ENCODE measurements around the gene ZNF227.
"Not testable (repeated sequence)": the region's sequence is repeated elsewhere in the genome, so short reads cannot be mapped to it uniquely, and the experiment has no call there.

DNA sequence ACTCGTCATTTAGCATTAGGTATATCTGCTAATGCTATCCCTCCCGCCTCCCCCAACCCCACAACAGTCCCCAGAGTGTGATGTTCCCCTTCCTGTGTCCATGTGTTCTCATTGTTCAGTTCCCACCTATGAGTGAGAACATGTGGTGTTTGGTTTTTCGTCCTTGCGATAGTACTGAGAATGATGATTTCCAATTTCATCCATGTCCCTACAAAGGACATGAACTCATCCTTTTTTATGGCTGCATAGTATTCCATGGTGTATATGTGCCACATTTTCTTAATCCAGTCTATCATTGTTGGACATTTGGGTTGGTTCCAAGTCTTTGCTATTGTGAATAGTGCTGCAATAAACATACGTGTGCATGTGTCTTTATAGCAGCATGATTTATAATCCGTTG is 8.4 kb downstream of the ZNF227 start:
- TF ChIP-seq, protein P1, sequence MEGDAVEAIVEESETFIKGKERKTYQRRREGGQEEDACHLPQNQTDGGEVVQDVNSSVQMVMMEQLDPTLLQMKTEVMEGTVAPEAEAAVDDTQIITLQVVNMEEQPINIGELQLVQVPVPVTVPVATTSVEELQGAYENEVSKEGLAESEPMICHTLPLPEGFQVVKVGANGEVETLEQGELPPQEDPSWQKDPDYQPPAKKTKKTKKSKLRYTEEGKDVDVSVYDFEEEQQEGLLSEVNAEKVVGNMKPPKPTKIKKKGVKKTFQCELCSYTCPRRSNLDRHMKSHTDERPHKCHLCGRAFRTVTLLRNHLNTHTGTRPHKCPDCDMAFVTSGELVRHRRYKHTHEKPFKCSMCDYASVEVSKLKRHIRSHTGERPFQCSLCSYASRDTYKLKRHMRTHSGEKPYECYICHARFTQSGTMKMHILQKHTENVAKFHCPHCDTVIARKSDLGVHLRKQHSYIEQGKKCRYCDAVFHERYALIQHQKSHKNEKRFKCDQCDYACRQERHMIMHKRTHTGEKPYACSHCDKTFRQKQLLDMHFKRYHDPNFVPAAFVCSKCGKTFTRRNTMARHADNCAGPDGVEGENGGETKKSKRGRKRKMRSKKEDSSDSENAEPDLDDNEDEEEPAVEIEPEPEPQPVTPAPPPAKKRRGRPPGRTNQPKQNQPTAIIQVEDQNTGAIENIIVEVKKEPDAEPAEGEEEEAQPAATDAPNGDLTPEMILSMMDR (conservative IDR thresholded peaks at IDR 0.05 in 1 of 2, IDR thresholded peaks at IDR 0.05 in 1 of 2; ENCODE audit: extremely low read depth in 1 of 2, insufficient read depth in 1 of 2, low read depth in 1 of 2, low read length in 2 of 2): not testable (repeated sequence)
- not testable (repeated sequence) for TF ChIP-seq EZH2 (IDR thresholded peaks at IDR 0.05; ENCODE audit: borderline replicate concordance, low read length)

Data from mammary epithelial cell (primary cell).